Trophoblast cell (in vitro differentiated cells and primary cell): Measurements from ENCODE around the gene STPG2.

ENCODE experiments used
- DNase-seq, 2 donors: peaks; one replicate each; pipeline ENCODE4 v3.0.0-alpha.2; 2016
- H2AFZ ChIP-seq: 2 replicates; pipeline ENCODE4 v1.6.1; 2013; ENCODE audit warnings: low read length, moderate library complexity, mild to moderate bottlenecking; ENCODE audit not compliant: insufficient read depth, poor library complexity
- H2AK5ac ChIP-seq: 2 replicates; pipeline ENCODE4 v1.6.1; 2013; ENCODE audit warnings: mild to moderate bottlenecking, low read length
- H2BK120ac ChIP-seq: 2 replicates; pipeline ENCODE4 v1.6.1; 2013; ENCODE audit warnings: low read length, mild to moderate bottlenecking, moderate library complexity; ENCODE audit not compliant: insufficient read depth, poor library complexity
- H2BK12ac ChIP-seq: 2 replicates; pipeline ENCODE4 v1.6.1; 2013; ENCODE audit warnings: mild to moderate bottlenecking, low read length, moderate library complexity
- H2BK5ac ChIP-seq: 2 replicates; pipeline ENCODE4 v1.6.1; 2013; ENCODE audit warnings: low read length, low read depth, moderate library complexity, mild to moderate bottlenecking; ENCODE audit not compliant: poor library complexity
- H3K14ac ChIP-seq: 2 replicates; pipeline ENCODE4 v1.6.1; 2013; ENCODE audit warnings: mild to moderate bottlenecking, low read length
- H3K18ac ChIP-seq: 2 replicates; pipeline ENCODE4 v1.6.1; 2013; ENCODE audit warnings: mild to moderate bottlenecking, low read length
- H3K23ac ChIP-seq: 2 replicates; pipeline ENCODE4 v1.6.1; 2013; ENCODE audit warnings: low read length
- H3K27ac ChIP-seq: 2 replicates; pipeline ENCODE4 v1.5.1; 2013; ENCODE audit warnings: low read depth, mild to moderate bottlenecking, inconsistent platforms, low read length, moderate library complexity
- H3K27me3 ChIP-seq: 2 replicates; pipeline ENCODE4 v1.6.1; 2013; ENCODE audit warnings: inconsistent platforms, mild to moderate bottlenecking, low read length, moderate library complexity; ENCODE audit not compliant: insufficient read depth
- H3K36me3 ChIP-seq, 2 experiments: 1 replicate in 1 of 2; 2 replicates in 1 of 2; pipeline ENCODE4 v1.6.1; 2013; ENCODE audit warnings: low read length in 2 of 2, mild to moderate bottlenecking in 2 of 2, moderate library complexity in 1 of 2; ENCODE audit not compliant: insufficient read depth in 2 of 2, control insufficient read depth in 1 of 2
- H3K4ac ChIP-seq: 2 replicates; pipeline ENCODE4 v1.6.1; 2013; ENCODE audit warnings: low read depth, mild to moderate bottlenecking, low read length, moderate library complexity
- H3K4me1 ChIP-seq, 2 experiments: 1 replicate in 1 of 2; 2 replicates in 1 of 2; pipeline ENCODE4 v1.6.1; 2013; ENCODE audit warnings: low read length in 2 of 2, mild to moderate bottlenecking in 2 of 2, moderate library complexity in 1 of 2; ENCODE audit not compliant: insufficient read depth in 2 of 2, control insufficient read depth in 1 of 2
- H3K4me2 ChIP-seq: 2 replicates; pipeline ENCODE4 v1.6.1; 2013; ENCODE audit warnings: inconsistent platforms, mild to moderate bottlenecking, low read length, moderate library complexity
- H3K4me3 ChIP-seq: 2 replicates; pipeline ENCODE4 v1.5.1; 2013; ENCODE audit warnings: mild to moderate bottlenecking, low read depth, low read length, inconsistent platforms
- H3K79me1 ChIP-seq: one replicate; pipeline ENCODE4 v1.6.1; 2013; ENCODE audit warnings: low read length
- H3K79me2 ChIP-seq: 2 replicates; pipeline ENCODE4 v1.6.1; 2013; ENCODE audit warnings: low read length, mild to moderate bottlenecking; ENCODE audit not compliant: control insufficient read depth, insufficient read depth, poor library complexity
- H3K9ac ChIP-seq: 2 replicates; pipeline ENCODE4 v1.6.1; 2013; ENCODE audit warnings: mild to moderate bottlenecking, low read length
- H3K9me3 ChIP-seq: 2 replicates; pipeline ENCODE4 v1.6.1; 2013; ENCODE audit warnings: low read depth, mild to moderate bottlenecking, control low read depth, inconsistent platforms, low read length; ENCODE audit not compliant: insufficient read depth
- H4K12ac ChIP-seq: 2 replicates; pipeline ENCODE4 v1.6.1; 2013; ENCODE audit warnings: low read depth, mild to moderate bottlenecking, low read length, moderate library complexity
- H4K8ac ChIP-seq: 2 replicates; pipeline ENCODE4 v1.6.1; 2013; ENCODE audit warnings: low read depth, mild to moderate bottlenecking, low read length, moderate library complexity
- H4K91ac ChIP-seq: one replicate; pipeline ENCODE4 v1.6.1; 2013; ENCODE audit warnings: low read depth, mild to moderate bottlenecking, low read length, moderate library complexity
- WGBS: extraction: QIAGEN DNeasy Blood & Tissue Kit; methylation state at CpG from one replicate; pipeline ENCODE4 v1.1.7; 2013; ENCODE audit warnings: missing lambda C conversion rate; ENCODE audit not compliant: insufficient read length, insufficient coverage; ENCODE audit errors: extremely low coverage; 5-methylcytosine and 5-hydroxymethylcytosine counted together

The STPG2 gene

GRCh38 chr4:98162696-98163095, 19.4 kb upstream of the STPG2 start:
- Histone ChIP-seq H4K12ac (no peak overlapping the region), H3K79me2 (no peaks in the 10 kb centered on the region), H3K79me1 (no peaks in the 10 kb centered on the region), H2AFZ (no peak overlapping the region), H3K4me3 (no peak overlapping the region), H4K91ac (no peak overlapping the region), H3K14ac (no peak overlapping the region), H3K4me2 (no peak overlapping the region), H3K36me3 (no peaks in the 10 kb centered on the region), H3K4me1 (no peaks in the 10 kb centered on the region), H3K18ac (no peak overlapping the region), H2AK5ac (no peak overlapping the region), H3K4ac (no peak overlapping the region), H4K8ac (no peak overlapping the region), H3K27ac (no peak overlapping the region), H2BK12ac (no peak overlapping the region), H2BK120ac (no peak overlapping the region), H3K23ac (no peak overlapping the region), H2BK5ac (no peak overlapping the region), H3K9me3 (no peaks in the 10 kb centered on the region), H3K9ac (no peak overlapping the region), H3K27me3 (no peaks in the 10 kb centered on the region)
- WGBS: no CpG with 5 or more reads among the region's 3 CpGs
- DNase-seq: no peak

- no peaks in the 10 kb centered on the region for H3K4me1 ChIP-seq
These were observed 8.1 kb upstream of the STPG2 start for GRCh38 chr4:98151145-98151924.

GRCh38 chr4:98150092-98150761, 7.0 kb upstream of the STPG2 start:
- Histone ChIP-seq H2AFZ (no peak overlapping the region), H3K23ac (no peak overlapping the region), H3K18ac (no peak overlapping the region)

More at GRCh38 chr4:98151145-98151924, 8.1 kb upstream of the STPG2 start:
- Histone ChIP-seq H4K12ac (no peak overlapping the region), H2AK5ac (no peak overlapping the region), H3K36me3 (no peaks in the 10 kb centered on the region), H3K4ac (no peak overlapping the region), H3K9ac (no peak overlapping the region), H3K4me2 (no peak overlapping the region), H3K27ac (no peak overlapping the region), H2BK120ac (no peak overlapping the region), H3K14ac (no peak overlapping the region), H3K9me3 (no peaks in the 10 kb centered on the region), H3K4me3 (no peak overlapping the region), H3K27me3 (no peaks in the 10 kb centered on the region), H3K79me2 (no peaks in the 10 kb centered on the region), H2BK5ac (no peak overlapping the region), H3K79me1 (no peaks in the 10 kb centered on the region), H4K8ac (no peak overlapping the region), H2AFZ (no peak overlapping the region), H4K91ac (no peak overlapping the region), H3K23ac (no peak overlapping the region), H2BK12ac (no peak overlapping the region), H3K18ac (no peak overlapping the region)
- WGBS: no CpG with 5 or more reads among the region's 4 CpGs
- DNase-seq: no peak

GRCh38 chr4:98148856-98149255, 5.6 kb upstream of the STPG2 start:
- no peak overlapping the region for H3K18ac ChIP-seq
- H3K27me3 ChIP-seq: no peaks in the 10 kb centered on the region
- no peaks in the 10 kb centered on the region for H3K36me3 ChIP-seq
- no peak overlapping the region for H2BK120ac ChIP-seq
- no peak overlapping the region for H4K8ac ChIP-seq
- H3K4ac ChIP-seq: no peak overlapping the region
- no peak for DNase-seq
- H3K14ac ChIP-seq: no peak overlapping the region
- peaks cover 0 to 1% of the 10 kb centered on the region in 2 experiments for H3K4me1 ChIP-seq
- H2BK12ac ChIP-seq: no peak overlapping the region
- no peak overlapping the region for H4K12ac ChIP-seq
- H2BK5ac ChIP-seq: no peak overlapping the region
- H3K79me1 ChIP-seq: no peaks in the 10 kb centered on the region
- no peak overlapping the region for H3K27ac ChIP-seq
- no peaks in the 10 kb centered on the region for H3K79me2 ChIP-seq
- H2AFZ ChIP-seq: no peak overlapping the region
- H2AK5ac ChIP-seq: no peak overlapping the region
- H4K91ac ChIP-seq: no peak overlapping the region
- no peak overlapping the region for H3K4me3 ChIP-seq
- no peak overlapping the region for H3K9ac ChIP-seq
- H3K23ac ChIP-seq: no peak overlapping the region
- no peak overlapping the region for H3K4me2 ChIP-seq
- no peaks in the 10 kb centered on the region for H3K9me3 ChIP-seq

More at GRCh38 chr4:98150092-98150761, 7.0 kb upstream of the STPG2 start:
- no peak for DNase-seq
- Histone ChIP-seq H3K79me2 (no peaks in the 10 kb centered on the region), H3K14ac (no peak overlapping the region), H3K79me1 (no peaks in the 10 kb centered on the region), H2BK120ac (no peak overlapping the region), H3K4ac (no peak overlapping the region), H3K4me2 (no peak overlapping the region), H2AK5ac (no peak overlapping the region), H3K27me3 (no peaks in the 10 kb centered on the region), H3K4me3 (no peak overlapping the region), H4K8ac (no peak overlapping the region), H4K91ac (no peak overlapping the region), H3K36me3 (no peaks in the 10 kb centered on the region), H2BK12ac (no peak overlapping the region), H4K12ac (no peak overlapping the region), H3K27ac (no peak overlapping the region), H3K4me1 (no peaks in the 10 kb centered on the region), H3K9ac (no peak overlapping the region), H3K9me3 (no peaks in the 10 kb centered on the region), H2BK5ac (no peak overlapping the region)
